K562 (cell line): ENCODE measurements around the gene TSPAN13. TPM values are rescaled to one million over a fixed set of nuclear protein-coding genes. Genes with fewer than 3 reads are reported as not detected.

Experiments
- BRF2 ChIP-seq: IDR thresholded peaks from 3 replicates; pipeline ENCODE4 v1.6.1; 2011; ENCODE audit warnings: borderline replicate concordance, mild to moderate bottlenecking; ENCODE audit not compliant: insufficient read length, insufficient read depth
- ETV5 ChIP-seq: sonication (generic); formaldehyde crosslinking; IDR thresholded peaks from 2 replicates; pipeline ENCODE4 v1.4.0; 2020; ENCODE audit warnings: low read depth, mild to moderate bottlenecking, missing genetic modification reagents
- GTF3C2 ChIP-seq: IDR thresholded peaks from 3 replicates; pipeline ENCODE4 v1.6.1; 2011; ENCODE audit warnings: borderline replicate concordance, mild to moderate bottlenecking, moderate library complexity; ENCODE audit not compliant: insufficient read length; ENCODE audit errors: extremely low read depth
- HDGF ChIP-seq: fragments of 450-650 bp; IDR thresholded peaks from 2 replicates; pipeline ENCODE4 v1.6.1; 2016
- HNRNPH1 ChIP-seq: fragments of 200-400 bp; formaldehyde crosslinking; optimal IDR thresholded peaks from 2 replicates; pipeline ENCODE3; 2017; ENCODE audit warnings: low read depth, mild to moderate bottlenecking, low read length, moderate library complexity
- KAT7 ChIP-seq: sonication (generic); formaldehyde crosslinking; IDR thresholded peaks from 2 replicates; pipeline ENCODE4 v1.8.0; 2022; ENCODE audit warnings: missing genetic modification reagents, mild to moderate bottlenecking, borderline replicate concordance
- KDM2B ChIP-seq: fragments of 250-450 bp; sonication (Bioruptor Pico); IDR thresholded peaks from 2 replicates; pipeline ENCODE4 v1.8.0; 2021; ENCODE audit warnings: mild to moderate bottlenecking, moderate library complexity
- NFIX ChIP-seq: fragments of 250-450 bp; sonication (Bioruptor Pico); IDR thresholded peaks from 2 replicates; pipeline ENCODE4 v1.4.0; 2020; ENCODE audit warnings: low read depth, mild to moderate bottlenecking, moderate library complexity
- NR3C1 ChIP-seq: sonication (generic); formaldehyde crosslinking; IDR thresholded peaks from 2 replicates; pipeline ENCODE4 v1.8.1; 2022; ENCODE audit warnings: missing genetic modification reagents
- PHF8 ChIP-seq: fragments of 200-600 bp; sonication (generic); IDR thresholded peaks from 2 replicates; pipeline ENCODE4 v1.6.1; 2012; ENCODE audit warnings: mixed run types, mild to moderate bottlenecking, inconsistent platforms, low read length, moderate library complexity, borderline replicate concordance
- POLR2AphosphoS5 ChIP-seq: IDR thresholded peaks from 2 replicates; pipeline ENCODE4 v1.6.1; 2011; ENCODE audit warnings: mild to moderate bottlenecking, low read depth, low read length, moderate library complexity; ENCODE audit not compliant: control insufficient read depth, insufficient read depth
- PURB ChIP-seq: sonication (generic); formaldehyde crosslinking; IDR thresholded peaks from 2 replicates; pipeline ENCODE4 v1.9.0; 2021; ENCODE audit warnings: low read depth, mild to moderate bottlenecking, missing genetic modification reagents
- SRF ChIP-seq, 2 experiments: fragments of 250-450, 450-650 bp in 1 of 2; sonication (Bioruptor Pico) in 1 of 2; sonication (generic) in 1 of 2; formaldehyde crosslinking; IDR thresholded peaks; 2 replicates each; pipeline versions ENCODE4 v1.5.0 to v1.5.1; 2020 to 2022; ENCODE audit warnings: mild to moderate bottlenecking in 1 of 2, missing genetic modification reagents in 1 of 2
- SRSF1 ChIP-seq: fragments of 200-400 bp; formaldehyde crosslinking; IDR thresholded peaks from 2 replicates; pipeline ENCODE4 v1.6.1; 2017; ENCODE audit warnings: mild to moderate bottlenecking, low read depth, low read length, moderate library complexity
- TBP ChIP-seq: optimal IDR thresholded peaks from 2 replicates; pipeline ENCODE3; 2011; ENCODE audit warnings: low read depth, low read length, improper control_type of control experiment
- ZNF644 ChIP-seq: fragments of 200-800 bp; sonication (Bioruptor generic); IDR thresholded peaks from 2 replicates; pipeline ENCODE4 v1.6.1; 2016; ENCODE audit warnings: low read depth, missing genetic modification characterization, missing compliant biosample characterization
- ZNF668 ChIP-seq: fragments of 250-450 bp; sonication (Bioruptor Pico); IDR thresholded peaks from 2 replicates; pipeline ENCODE4 v1.8.0; 2022; ENCODE audit warnings: mild to moderate bottlenecking, inconsistent platforms
- polyA plus RNA-seq, 8 experiments: library from polyadenylated mRNA; depleted of rRNA in 4 of 8; stranded (reverse) in 5 of 8; unstranded in 3 of 8; fragments of >200 nt; fragmentation: Nextera tagmentation in 2 of 8; fragmentation: Illumina TruSeq in 1 of 8; extraction: Ambion mirVana in 2 of 8; extraction: Trizol in 1 of 8; gene quantifications; 2 replicates each; pipeline versions ENCODE4 v1.2.1 to v1.2.3, GENCODE V29; 2011 to 2014; ENCODE audit warnings: inconsistent platforms in 1 of 8, missing spikeins in 1 of 8
- total RNA-seq, 7 experiments: library from RNA; depleted of rRNA in 6 of 7; stranded (reverse); fragments of >200 nt in 6 of 7; fragmentation: Illumina TruSeq in 2 of 7; extraction: Trizol in 2 of 7; gene quantifications; 2 replicates each; pipeline versions ENCODE4 v1.2.1 to v1.2.3, GENCODE V29; 2011 to 2021; ENCODE audit warnings: low replicate concordance in 1 of 7
- TF ChIP-seq, protein P1 (sequence below): sonication (generic); formaldehyde crosslinking; IDR thresholded peaks from 2 replicates; pipeline ENCODE4 v1.8.0; 2022; ENCODE audit warnings: mild to moderate bottlenecking, missing genetic modification reagents, borderline replicate concordance
- TF ChIP-seq, protein P2 (sequence below): fragments of 450-650 bp; IDR thresholded peaks from 2 replicates; pipeline ENCODE4 v1.6.1; 2017; ENCODE audit warnings: mild to moderate bottlenecking, moderate library complexity

Gene TSPAN13
- total and polyA plus RNA-seq, 9 of the 15 experiments (the other 6 are each of a cell fraction or from before 2014, with no cell fraction given): 7.8 to 46.3 (median 20.0) TPM

DNA sequence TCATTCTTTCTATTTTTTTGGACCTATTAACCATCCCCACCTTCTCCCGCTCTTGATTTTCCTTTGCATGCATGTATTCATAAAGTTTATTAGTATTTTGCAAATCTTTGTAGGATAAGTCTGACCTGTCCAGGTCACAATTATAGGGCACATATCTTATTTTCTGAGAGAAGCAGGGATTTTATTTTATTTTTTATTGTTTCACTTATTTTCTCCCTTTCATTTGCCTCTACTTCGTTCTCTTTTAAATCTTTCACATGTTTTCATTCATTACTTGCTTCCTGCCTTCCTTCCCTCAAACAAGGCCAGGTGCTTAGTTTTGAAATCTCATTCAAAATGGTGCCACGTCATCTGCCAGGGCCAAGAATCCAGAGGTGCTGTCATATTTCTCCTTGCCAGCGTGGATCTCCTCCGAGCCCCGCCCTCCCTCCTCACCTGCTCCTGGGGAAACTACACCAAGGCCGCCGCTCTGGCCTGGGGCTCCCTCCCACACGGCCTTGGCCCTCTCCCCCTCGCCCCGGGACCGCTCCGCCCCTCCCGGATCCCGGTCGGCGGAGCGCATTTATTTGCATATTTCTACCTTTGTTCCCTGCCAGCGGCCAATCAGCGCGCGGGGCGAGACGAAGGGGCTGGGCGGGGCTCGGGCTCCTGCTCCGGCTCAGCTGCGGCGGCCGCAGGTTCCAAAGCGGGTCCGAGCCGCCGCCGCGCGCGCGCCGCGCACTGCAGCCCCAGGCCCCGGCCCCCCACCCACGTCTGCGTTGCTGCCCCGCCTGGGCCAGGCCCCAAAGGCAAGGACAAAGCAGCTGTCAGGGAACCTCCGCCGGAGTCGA, at the start of gene TSPAN13 (continued):
- TF ChIP-seq GTF3C2 (no peak), BRF2 (no peak), HDGF (0 out of 2 replicates have a peak, but pooled peaks have one; percentile 26), ZNF644 (tag) (no peak), POLR2AphosphoS5 (0 out of 2 replicates have a peak, but pooled peaks have one; percentile 36), KDM2B (CRISPR knock-in tag) (no peak), SRSF1 (no peak), SRF (CRISPR knock-in tag; IDR thresholded peaks at IDR 0.05) (peak in 1 of 2 experiments; percentile 59; a peak in 1 of 4 replicates), NR3C1 (CRISPR knock-in tag) (no peak), KAT7 (no peak), NFIX (no peak), HNRNPH1 (no peak), PHF8 (peak; percentile 64; the same call in 1 of the 2 replicates), ZNF668 (no peak), PURB (CRISPR knock-in tag) (no peak), ETV5 (no peak), TBP (peak; percentile 55)
- TF ChIP-seq, protein P1, sequence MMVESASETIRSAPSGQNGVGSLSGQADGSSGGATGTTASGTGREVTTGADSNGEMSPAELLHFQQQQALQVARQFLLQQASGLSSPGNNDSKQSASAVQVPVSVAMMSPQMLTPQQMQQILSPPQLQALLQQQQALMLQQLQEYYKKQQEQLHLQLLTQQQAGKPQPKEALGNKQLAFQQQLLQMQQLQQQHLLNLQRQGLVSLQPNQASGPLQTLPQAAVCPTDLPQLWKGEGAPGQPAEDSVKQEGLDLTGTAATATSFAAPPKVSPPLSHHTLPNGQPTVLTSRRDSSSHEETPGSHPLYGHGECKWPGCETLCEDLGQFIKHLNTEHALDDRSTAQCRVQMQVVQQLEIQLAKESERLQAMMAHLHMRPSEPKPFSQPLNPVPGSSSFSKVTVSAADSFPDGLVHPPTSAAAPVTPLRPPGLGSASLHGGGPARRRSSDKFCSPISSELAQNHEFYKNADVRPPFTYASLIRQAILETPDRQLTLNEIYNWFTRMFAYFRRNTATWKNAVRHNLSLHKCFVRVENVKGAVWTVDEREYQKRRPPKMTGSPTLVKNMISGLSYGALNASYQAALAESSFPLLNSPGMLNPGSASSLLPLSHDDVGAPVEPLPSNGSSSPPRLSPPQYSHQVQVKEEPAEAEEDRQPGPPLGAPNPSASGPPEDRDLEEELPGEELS (CRISPR knock-in tag): no peak
- TF ChIP-seq, protein P2, sequence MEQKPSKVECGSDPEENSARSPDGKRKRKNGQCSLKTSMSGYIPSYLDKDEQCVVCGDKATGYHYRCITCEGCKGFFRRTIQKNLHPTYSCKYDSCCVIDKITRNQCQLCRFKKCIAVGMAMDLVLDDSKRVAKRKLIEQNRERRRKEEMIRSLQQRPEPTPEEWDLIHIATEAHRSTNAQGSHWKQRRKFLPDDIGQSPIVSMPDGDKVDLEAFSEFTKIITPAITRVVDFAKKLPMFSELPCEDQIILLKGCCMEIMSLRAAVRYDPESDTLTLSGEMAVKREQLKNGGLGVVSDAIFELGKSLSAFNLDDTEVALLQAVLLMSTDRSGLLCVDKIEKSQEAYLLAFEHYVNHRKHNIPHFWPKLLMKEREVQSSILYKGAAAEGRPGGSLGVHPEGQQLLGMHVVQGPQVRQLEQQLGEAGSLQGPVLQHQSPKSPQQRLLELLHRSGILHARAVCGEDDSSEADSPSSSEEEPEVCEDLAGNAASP: no peak
